Keratinocyte (primary cell): Measurements from ENCODE around the gene SLC25A42. TPM values are rescaled to one million over a fixed set of nuclear protein-coding genes. Genes with fewer than 3 reads are reported as not detected.

Source experiments
- DNase-seq: peaks from one replicate; pipeline ENCODE4 v3.0.0-alpha.2; 2011; ENCODE audit warnings: low read depth, missing footprints, low spot score
- FAIRE-seq: peaks from 2 replicates; lab custom pipeline; 2011; peaks lifted over from hg19 to GRCh38; lab: Jason Lieb, UNC
- H2AFZ ChIP-seq: 2 replicates; pipeline ENCODE4 v1.6.0; 2012; ENCODE audit warnings: low read length, control low read depth, inconsistent platforms; ENCODE audit not compliant: control insufficient read depth
- H3K27ac ChIP-seq: 2 replicates; pipeline ENCODE4 v1.5.1; 2011; ENCODE audit warnings: low read length; ENCODE audit not compliant: control insufficient read depth, insufficient read depth
- H3K27me3 ChIP-seq: 3 replicates; pipeline ENCODE4 v1.6.0; 2011; ENCODE audit warnings: low read length; ENCODE audit not compliant: control insufficient read depth, insufficient read depth; ENCODE audit errors: extremely low read depth
- H3K36me3 ChIP-seq, 2 experiments: 2 replicates in 1 of 2; 3 replicates in 1 of 2; pipeline ENCODE4 v1.5.1; 2011; ENCODE audit warnings: low read length in 2 of 2, mild to moderate bottlenecking in 1 of 2; ENCODE audit not compliant: control insufficient read depth in 2 of 2, insufficient read depth in 2 of 2; ENCODE audit errors: extremely low read depth in 1 of 2
- H3K4me1 ChIP-seq: 3 replicates; pipeline ENCODE4 v1.5.1; 2011; ENCODE audit warnings: low read length; ENCODE audit not compliant: control insufficient read depth, insufficient read depth; ENCODE audit errors: extremely low read depth
- H3K4me2 ChIP-seq: 3 replicates; pipeline ENCODE4 v1.6.0; 2011; ENCODE audit warnings: low read depth, low read length; ENCODE audit not compliant: control insufficient read depth, insufficient read depth; ENCODE audit errors: extremely low read depth
- H3K4me3 ChIP-seq, 3 experiments: fragments of 200-600 bp in 1 of 3; sonication (generic) in 1 of 3; 2 replicates in 2 of 3; 3 replicates in 1 of 3; pipeline ENCODE4 v1.5.1; 2011 to 2016; ENCODE audit warnings: low read length in 3 of 3, mild to moderate bottlenecking in 3 of 3, control low read depth in 2 of 3, inconsistent platforms in 1 of 3, low read depth in 1 of 3, mixed read lengths in 1 of 3, mixed run types in 1 of 3, moderate library complexity in 1 of 3; ENCODE audit not compliant: control insufficient read depth in 2 of 3, insufficient read depth in 2 of 3; ENCODE audit errors: extremely low read depth in 1 of 3
- H3K79me2 ChIP-seq: 2 replicates; pipeline ENCODE4 v1.6.0; 2012; ENCODE audit warnings: low read length; ENCODE audit not compliant: control insufficient read depth, insufficient read depth
- H3K9ac ChIP-seq: 3 replicates; pipeline ENCODE4 v1.6.0; 2011; ENCODE audit warnings: low read length; ENCODE audit not compliant: control insufficient read depth, insufficient read depth; ENCODE audit errors: extremely low read depth
- H3K9me1 ChIP-seq: 3 replicates; pipeline ENCODE4 v1.6.0; 2011; ENCODE audit warnings: low read length; ENCODE audit not compliant: control insufficient read depth, insufficient read depth; ENCODE audit errors: extremely low read depth
- H3K9me3 ChIP-seq: 2 replicates; pipeline ENCODE4 v1.5.1; 2012; ENCODE audit warnings: low read depth, low read length; ENCODE audit not compliant: control insufficient read depth
- H4K20me1 ChIP-seq: 3 replicates; pipeline ENCODE4 v1.6.0; 2011; ENCODE audit warnings: low read length; ENCODE audit not compliant: control insufficient read depth, insufficient read depth; ENCODE audit errors: extremely low read depth
- CTCF ChIP-seq, 3 experiments: IDR thresholded peaks in 1 of 3; conservative IDR thresholded peaks in 1 of 3; optimal IDR thresholded peaks in 1 of 3; 2 replicates in 2 of 3; 3 replicates in 1 of 3; pipeline versions ENCODE3 to v1.5.1; 2011; ENCODE audit warnings: low read length in 3 of 3, mild to moderate bottlenecking in 3 of 3, moderate library complexity in 2 of 3, control low read depth in 1 of 3, inconsistent platforms in 1 of 3; ENCODE audit not compliant: insufficient read depth in 2 of 3; ENCODE audit errors: extremely low read depth in 1 of 3
- EZH2 ChIP-seq: IDR thresholded peaks from one replicate; pipeline ENCODE4 v1.6.1; 2012; ENCODE audit warnings: inconsistent platforms, mild to moderate bottlenecking, low read length, moderate library complexity
- dilution Hi-C: fragments of 300-500 bp; cut with MboI; formaldehyde crosslinking; loops from one replicate; pipeline ENCODE4 v1.7.0; 2020; ENCODE audit warnings: low sequenced_read_pairs; ENCODE audit not compliant: extremely low pct_ligation_motif_present
- polyA plus RNA-seq, 5 experiments: library from polyadenylated mRNA; depleted of rRNA in 3 of 5; stranded (reverse) in 3 of 5; stranded (forward) in 1 of 5; unstranded in 1 of 5; fragments of >200 nt; gene quantifications; 1 replicate in 1 of 5; 2 replicates in 3 of 5; 3 replicates in 1 of 5; pipeline versions ENCODE4 v1.2.1 to v1.2.3, GENCODE V29; 2011 to 2012; ENCODE audit warnings: missing spikeins in 2 of 5, low read depth in 1 of 5, low replicate concordance in 1 of 5

The SLC25A42 gene
- polyA plus RNA-seq, 1 donor (not counting 4 experiments of a cell fraction or from before 2014, with no cell fraction given), result 1.2 TPM

GRCh38 chr19:19042732-19043280, 21.0 kb upstream of the SLC25A42 start:
- H3K36me3 ChIP-seq, result peaks cover 15 to 20% of the 10 kb centered on the region in 2 experiments
- no peak overlapping the region for H3K9ac ChIP-seq
- H3K27ac ChIP-seq, result no peak overlapping the region
- FAIRE-seq (no peak), DNase-seq (no peak)
- H3K4me3 ChIP-seq, result no peak overlapping the region
- H4K20me1 ChIP-seq, result no peaks in the 10 kb centered on the region
- no peaks in the 10 kb centered on the region for H3K9me3 ChIP-seq
- TF ChIP-seq EZH2, result no peak
- TF ChIP-seq CTCF (optimal IDR thresholded peaks at IDR 0.05 in 1 of 3, IDR thresholded peaks at IDR 0.05 in 1 of 3, conservative IDR thresholded peaks at IDR 0.05 in 1 of 3; ENCODE audit: extremely low read depth in 1 of 3, insufficient read depth in 2 of 3, low read length in 3 of 3), result no peak
- H3K4me1 ChIP-seq, result no peaks in the 10 kb centered on the region
- no peaks in the 10 kb centered on the region for H3K27me3 ChIP-seq
- no peaks in the 10 kb centered on the region for H3K9me1 ChIP-seq
- dilution Hi-C loops, result no loop called here
- H3K79me2 ChIP-seq, result peaks cover 22% of the 10 kb centered on the region
- H3K4me2 ChIP-seq, result no peak overlapping the region
- no peak overlapping the region for H2AFZ ChIP-seq

GRCh38 chr19:19043481-19043880, 20.3 kb upstream of the SLC25A42 start:
- H2AFZ ChIP-seq, result no peak overlapping the region
- H3K9me1 ChIP-seq, result no peaks in the 10 kb centered on the region
- H3K4me1 ChIP-seq, result no peaks in the 10 kb centered on the region
- no peak for TF ChIP-seq EZH2
- H4K20me1 ChIP-seq, result no peaks in the 10 kb centered on the region
- dilution Hi-C loops, result no loop called here
- H3K27me3 ChIP-seq, result no peaks in the 10 kb centered on the region
- no peak overlapping the region for H3K4me2 ChIP-seq
- peaks cover 16% of the 10 kb centered on the region for H3K79me2 ChIP-seq
- H3K4me3 ChIP-seq, result no peak overlapping the region
- DNase-seq, result no peak
- no peak overlapping the region for H3K27ac ChIP-seq
- no peaks in the 10 kb centered on the region for H3K9me3 ChIP-seq
- no peak overlapping the region for H3K9ac ChIP-seq
- H3K36me3 ChIP-seq, result peaks cover 15 to 18% of the 10 kb centered on the region in 2 experiments
- FAIRE-seq, result no peak

- Histone ChIP-seq H3K79me2 (peaks cover 16% of the 10 kb centered on the region), H3K4me1 (no peaks in the 10 kb centered on the region), H3K27me3 (no peaks in the 10 kb centered on the region), H3K9ac (no peak overlapping the region), H3K9me1 (no peaks in the 10 kb centered on the region), H3K36me3 (peaks cover 15 to 18% of the 10 kb centered on the region in 2 experiments), H2AFZ (no peak overlapping the region), H4K20me1 (no peaks in the 10 kb centered on the region), H3K9me3 (no peaks in the 10 kb centered on the region), H3K4me2 (no peak overlapping the region), H3K4me3 (no peak overlapping the region), H3K27ac (no peak overlapping the region)
- no peak for FAIRE-seq
- TF ChIP-seq CTCF (optimal IDR thresholded peaks at IDR 0.05 in 1 of 3, IDR thresholded peaks at IDR 0.05 in 1 of 3, conservative IDR thresholded peaks at IDR 0.05 in 1 of 3; ENCODE audit: extremely low read depth in 1 of 3, insufficient read depth in 2 of 3, low read length in 3 of 3), result no peak
- dilution Hi-C loops, result no loop called here
- no peak for DNase-seq
Measured at GRCh38 chr19:19043881-19044280, 19.9 kb upstream of the SLC25A42 start.
